HG03439 (cell line): ENCODE results near the gene GRIN1.
A peak's percentile ranks its signal among the peaks of the same experiment; 100 is the strongest.

Experiments used
- ATAC-seq: cut with Tn5 transposase; IDR thresholded peaks from one replicate; pipeline ENCODE4 v1.9.1; 2021; ENCODE audit warnings: mild to moderate bottlenecking, moderate library complexity; ENCODE audit not compliant: unreplicated experiment

The GRIN1 gene

DNA sequence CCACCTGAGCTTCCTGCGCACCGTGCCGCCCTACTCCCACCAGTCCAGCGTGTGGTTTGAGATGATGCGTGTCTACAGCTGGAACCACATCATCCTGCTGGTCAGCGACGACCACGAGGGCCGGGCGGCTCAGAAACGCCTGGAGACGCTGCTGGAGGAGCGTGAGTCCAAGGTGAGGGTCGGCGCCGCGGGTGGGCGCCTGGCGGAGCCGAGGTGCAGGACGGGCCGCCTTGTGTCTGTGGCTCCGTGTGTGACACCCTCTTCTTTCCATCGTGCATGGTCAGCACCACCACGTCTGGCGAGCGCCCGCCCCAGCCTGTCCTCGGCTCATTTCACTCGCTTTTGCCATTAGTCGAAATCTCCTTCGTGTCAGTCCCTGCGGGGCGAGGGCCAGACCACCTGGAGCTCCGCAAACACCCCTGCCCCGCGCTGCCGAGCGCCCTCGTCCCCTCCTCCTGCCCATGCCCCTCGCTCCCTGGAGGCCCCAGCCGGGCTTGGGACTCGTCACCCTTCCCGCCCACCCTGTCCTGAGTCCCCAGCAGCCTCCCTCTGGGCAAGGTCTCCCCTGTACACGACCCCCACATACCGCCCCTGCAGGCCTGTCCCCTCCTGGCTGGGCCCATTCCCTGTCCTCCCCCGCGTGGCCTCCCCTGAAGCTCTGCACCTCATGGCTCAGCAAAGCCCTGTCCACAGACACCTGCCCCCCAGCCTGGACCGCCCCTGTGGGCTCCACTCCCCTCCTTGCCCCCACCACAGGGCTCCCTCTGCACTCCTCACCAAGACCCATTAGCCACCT lies 7.0 kb downstream of the GRIN1 start:
- ATAC-seq, result no peak

DNA sequence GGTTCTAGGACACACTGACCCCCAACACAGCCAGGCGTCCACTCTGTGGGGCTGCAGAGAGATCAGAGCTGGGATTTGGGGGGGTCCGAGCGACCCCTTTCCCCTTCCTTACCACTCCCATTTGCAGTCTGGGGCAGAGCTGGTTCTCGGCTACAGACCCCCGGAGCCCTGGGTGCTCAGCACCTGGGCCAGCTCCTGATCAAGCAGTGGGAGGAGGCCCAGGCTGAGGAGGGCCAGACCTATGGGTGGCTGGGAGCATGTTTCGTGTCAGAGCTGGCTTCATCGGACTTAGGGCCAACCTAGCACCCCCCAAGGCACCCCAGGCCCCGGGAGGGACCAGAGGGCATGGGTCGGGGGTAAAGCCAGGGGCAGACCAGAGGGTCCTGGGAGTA lies 7.6 kb downstream of the GRIN1 start:
- ATAC-seq, result no peak

DNA sequence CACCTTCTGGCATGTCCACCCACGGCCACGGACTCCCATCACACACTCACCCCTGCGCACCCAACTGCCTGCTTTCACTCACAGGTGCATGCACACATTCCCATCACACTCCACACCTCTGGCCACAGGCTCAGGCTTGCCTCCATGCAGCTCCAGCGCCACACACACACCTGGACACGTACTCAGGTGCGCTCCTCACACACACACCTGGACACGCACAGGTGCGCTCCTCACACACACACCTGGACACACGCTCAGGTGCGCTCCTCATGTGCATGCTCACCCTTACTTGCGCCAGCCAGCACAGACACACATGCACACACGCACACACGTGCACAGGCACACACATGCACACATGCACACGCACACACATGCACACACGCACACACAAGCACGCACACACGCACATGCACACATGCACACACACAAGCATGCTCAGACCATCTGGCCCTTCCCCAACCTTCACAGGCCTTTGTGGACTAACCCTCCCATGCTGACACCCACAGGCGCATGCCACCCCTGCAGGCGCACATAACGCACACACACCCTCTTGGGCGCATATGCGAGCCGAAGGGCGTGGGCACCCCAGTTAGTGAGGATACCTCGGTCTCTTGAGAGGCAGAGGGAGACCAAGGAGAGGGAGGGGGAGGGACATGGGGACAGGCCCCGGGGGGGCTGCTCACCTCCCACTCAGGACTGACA lies 8.3 kb downstream of the GRIN1 start:
- ATAC-seq, result no peak

DNA sequence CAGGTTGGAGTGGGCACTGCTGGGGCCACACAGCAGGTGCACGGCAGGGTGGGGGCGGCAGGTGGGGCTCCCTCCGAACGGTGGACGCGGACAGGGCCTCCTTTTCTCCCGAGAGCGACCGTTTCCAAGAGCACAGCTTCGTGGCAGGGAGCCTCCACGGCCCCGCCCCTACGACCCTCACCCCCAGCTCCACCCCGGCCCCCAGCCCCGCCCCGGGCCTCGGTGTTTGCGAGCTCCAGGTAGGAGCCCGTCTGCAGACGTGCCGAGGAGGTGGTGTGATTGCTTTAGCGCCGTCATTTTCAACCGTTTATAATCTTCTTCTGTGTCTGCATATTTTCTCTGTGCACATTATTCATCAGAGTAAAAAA lies 8.8 kb downstream of the GRIN1 start:
- no peak for ATAC-seq

DNA sequence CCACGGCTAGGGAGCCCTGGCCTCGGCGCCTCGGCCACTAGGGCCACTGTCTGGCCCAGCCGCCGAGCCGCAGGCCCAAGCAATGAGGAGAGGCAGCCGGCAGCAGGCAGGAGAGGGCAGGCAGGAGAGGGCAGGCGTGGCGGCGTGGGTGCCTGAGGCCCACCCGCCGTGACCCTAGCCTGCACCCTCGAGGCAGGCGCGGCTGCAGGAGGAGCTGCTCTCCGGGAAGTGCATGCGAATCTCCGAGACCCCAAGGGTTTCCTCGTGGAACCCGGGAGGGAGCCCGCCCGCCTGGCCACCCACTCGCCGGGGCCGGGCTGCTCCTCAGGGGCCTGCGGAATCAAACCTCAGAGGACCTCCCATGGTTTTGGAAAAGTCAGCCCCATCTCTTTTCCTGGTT lies 9.3 kb downstream of the GRIN1 start:
- ATAC-seq, result no peak

DNA sequence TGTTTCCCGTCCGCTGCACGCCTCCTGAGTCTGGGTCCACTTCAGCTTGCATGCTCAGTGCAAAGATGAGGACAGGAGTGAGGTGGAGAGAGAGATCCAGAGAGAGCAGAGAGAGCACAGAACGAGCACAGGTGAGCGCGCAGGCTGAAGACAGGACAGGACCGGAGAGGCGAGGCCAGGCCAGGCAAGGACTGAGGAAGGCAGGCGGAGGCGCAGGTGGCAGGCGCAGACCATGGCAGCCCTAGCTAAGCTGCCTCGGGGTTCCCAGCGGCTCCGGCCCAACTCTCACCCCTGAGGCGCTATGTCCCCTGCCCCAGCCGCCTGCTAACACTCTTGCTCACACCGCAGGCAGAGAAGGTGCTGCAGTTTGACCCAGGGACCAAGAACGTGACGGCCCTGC lies 9.7 kb downstream of the GRIN1 start:
- ATAC-seq, result no peak

DNA sequence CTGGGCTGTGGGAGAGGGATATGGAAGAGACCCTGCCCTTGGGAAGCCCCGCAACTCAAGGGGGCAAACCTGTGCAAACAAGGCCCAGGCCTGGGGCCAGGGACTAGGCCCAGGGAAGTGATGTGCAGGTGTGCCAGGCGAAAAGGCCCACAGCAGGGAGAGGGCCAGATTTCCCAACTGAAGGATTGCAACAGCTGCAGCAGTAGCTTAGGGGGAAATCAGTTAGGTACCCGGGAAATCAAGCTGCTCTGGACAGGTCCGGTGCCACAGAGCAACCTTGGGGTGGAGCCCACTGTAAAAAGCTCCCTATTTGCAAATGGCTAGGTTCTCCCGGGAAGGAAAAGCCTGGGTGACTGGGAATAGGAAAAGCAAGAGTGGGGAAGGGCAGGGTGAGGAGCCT lies 10.4 kb downstream of the GRIN1 start:
- ATAC-seq, result no peak

DNA sequence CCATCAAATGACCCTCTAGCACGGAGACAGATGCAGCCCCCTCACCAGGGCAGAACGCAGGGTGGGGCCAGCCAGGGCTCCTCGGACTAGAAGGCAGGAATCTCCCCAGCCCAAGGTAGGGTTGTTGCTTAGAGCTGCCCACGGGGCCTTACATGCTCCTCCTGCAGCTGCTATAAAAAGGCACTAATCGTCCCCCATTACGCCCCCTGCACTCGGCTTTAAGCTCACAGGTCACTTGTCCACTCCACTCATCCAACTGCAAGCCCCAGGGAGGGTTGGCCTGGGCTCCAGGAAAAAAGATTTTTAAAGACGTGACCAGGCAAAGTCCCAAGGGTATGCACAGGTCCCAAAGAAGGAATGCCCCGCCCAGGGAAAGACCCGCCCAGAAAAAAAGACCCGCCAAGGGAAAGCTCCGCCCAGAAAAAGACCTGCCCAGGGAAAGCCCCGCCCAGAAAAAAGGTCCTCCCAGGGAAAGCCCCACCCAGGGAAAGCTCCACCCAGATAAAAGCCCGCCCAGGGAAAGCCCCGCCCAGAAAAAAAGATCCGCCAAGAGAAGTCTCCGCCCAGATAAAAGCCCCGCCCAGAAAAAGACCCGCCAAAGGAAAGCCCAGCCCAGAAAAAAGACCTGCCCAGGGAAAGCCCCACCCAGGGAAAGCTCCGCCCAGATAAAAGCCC lies 11.1 kb downstream of the GRIN1 start:
- ATAC-seq, result peak; percentile 24

DNA sequence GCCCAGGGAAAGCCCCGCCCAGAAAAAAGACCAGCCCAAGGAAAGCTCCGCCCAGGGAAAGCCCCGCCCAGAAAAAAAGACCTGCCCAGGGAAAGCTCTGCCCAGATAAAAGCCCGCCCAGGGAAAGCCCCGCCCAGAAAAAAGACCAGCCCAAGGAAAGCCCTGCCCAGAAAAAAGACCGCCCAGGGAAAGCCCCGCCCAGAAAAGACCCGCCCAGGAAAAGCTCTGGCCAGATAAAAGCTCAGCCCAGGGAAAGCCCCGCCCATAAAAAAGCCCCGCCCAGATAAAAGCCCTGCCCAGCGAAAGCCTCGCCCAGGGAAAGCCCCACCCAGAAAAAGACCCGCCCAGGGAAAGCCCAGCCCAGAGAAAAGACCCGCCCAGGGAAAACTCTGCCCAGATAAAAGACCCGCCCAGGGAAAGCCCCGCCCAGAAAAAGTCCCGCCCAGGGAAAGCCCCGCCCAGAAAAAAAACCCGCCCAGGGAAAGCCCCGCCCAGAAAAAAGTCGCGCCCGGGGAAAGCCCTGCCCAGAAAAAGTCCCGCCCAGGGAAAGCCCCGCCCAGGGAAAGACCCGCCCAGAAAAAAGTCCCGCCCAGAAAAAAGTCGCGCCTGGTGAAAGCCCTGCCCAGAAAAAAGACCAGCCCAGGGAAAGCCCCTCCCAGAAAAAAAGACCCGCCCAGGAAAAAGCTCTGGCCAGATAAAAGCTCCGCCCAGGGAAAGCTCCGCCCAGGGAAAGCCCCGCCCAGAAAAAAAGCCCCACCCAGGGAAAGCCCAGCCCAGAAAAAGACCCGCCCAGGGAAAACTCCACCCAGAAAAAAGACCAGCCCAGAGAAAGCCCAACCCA lies 11.9 kb downstream of the GRIN1 start:
- ATAC-seq, result peak; percentile 40

DNA sequence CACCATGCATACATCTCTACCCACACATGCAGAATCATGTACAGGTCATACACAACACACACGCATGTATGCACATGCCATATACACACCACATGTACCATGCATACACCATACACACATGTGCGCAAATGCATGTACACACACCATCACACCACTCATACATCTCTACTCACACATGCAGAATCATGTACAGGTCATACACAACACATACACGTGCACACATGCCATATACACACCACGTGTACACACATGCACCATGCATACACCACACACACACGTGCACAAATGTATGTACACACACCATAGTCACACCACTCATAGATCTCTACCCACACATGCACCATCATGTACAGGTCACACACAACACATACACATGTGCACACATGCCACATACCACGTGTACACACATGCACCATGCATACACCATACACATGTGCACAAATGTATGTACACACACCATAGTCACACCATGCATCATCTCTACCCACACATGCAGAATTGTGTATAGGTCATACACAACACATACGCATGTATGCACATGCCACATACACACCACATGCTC lies 14.0 kb downstream of the GRIN1 start:
- no peak for ATAC-seq

DNA sequence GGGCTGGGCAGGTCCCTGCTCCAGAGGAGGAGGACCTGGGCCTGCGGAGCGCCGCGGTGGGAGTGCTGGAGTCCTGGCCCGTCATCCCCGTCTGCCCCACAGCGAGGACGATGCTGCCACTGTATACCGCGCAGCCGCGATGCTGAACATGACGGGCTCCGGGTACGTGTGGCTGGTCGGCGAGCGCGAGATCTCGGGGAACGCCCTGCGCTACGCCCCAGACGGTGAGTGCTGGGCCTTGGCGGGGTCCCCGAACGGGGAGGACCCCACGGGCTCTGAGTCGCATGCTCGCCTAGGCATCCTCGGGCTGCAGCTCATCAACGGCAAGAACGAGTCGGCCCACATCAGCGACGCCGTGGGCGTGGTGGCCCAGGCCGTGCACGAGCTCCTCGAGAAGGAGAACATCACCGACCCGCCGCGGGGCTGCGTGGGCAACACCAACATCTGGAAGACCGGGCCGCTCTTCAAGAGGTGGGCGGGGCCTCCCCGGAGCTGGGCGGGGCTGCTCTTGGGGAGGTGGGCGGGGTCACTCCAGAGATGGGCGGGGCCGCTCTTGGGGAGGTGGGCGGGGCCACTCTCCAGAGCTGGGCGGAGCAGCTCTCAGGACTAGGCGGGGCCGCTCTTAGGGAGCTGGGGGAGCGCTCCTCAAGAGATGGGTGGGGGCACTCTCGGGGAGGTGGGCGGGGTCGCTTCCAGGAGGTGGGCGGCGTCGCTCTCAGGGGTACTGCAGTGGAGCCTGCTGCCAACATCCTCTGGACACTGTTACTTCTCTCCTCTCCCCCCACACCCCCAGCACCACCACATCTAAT lies 17.8 kb downstream of the GRIN1 start:
- no peak for ATAC-seq

DNA sequence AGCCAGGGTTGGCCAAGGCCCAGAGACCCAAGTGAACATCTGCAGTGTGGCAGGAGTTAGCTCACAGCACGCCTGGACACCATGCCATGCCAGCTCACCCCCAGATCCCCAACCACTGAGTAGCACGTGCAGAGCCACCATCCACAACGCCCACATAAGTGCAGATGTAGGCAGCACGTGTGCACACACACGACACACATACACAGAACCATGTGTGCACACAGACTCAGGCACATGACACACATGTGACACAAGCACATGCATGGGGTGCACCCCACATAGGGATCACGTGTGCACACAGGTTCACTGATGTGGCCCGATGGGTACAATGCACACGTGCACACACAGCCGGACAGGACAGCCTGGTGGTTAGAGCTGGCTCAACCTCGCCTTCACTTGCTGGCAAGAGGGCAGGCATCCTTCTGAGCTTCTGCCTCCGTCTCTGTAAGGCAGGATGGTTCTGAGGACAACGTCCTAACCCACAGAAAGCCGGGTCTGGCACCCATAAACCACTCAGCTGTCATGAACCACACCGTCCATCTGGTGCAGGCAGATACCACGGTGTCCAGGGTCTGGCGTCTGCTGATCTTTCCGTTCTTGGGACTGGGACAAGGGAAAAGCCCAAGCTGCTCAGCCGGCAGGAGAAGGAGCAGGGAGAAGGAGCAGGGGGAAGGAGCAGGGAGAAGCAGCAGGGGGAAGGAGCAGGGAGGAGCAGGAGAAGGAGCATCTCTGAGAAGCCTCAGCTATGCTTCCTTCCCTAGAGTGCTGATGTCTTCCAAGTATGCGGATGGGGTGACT lies 18.9 kb downstream of the GRIN1 start:
- no peak for ATAC-seq

DNA sequence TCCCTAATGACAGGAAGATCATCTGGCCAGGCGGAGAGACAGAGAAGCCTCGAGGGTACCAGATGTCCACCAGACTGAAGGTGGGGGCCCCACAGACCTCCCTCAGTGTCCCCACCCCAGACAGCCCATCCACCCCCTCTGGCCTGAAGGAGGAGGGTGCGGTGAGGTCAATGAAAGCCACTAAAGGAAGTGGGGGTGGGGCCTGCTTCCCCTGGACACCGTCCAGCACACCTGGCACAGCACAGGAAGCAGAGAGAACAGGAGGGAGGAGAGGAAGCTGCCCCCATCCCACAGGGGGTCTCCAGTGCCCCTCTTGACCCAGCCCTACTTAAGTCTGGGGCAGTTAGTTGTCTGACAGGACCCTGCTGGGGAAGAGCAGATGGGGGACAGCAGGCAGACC lies 19.7 kb downstream of the GRIN1 start:
- ATAC-seq, result no peak

DNA sequence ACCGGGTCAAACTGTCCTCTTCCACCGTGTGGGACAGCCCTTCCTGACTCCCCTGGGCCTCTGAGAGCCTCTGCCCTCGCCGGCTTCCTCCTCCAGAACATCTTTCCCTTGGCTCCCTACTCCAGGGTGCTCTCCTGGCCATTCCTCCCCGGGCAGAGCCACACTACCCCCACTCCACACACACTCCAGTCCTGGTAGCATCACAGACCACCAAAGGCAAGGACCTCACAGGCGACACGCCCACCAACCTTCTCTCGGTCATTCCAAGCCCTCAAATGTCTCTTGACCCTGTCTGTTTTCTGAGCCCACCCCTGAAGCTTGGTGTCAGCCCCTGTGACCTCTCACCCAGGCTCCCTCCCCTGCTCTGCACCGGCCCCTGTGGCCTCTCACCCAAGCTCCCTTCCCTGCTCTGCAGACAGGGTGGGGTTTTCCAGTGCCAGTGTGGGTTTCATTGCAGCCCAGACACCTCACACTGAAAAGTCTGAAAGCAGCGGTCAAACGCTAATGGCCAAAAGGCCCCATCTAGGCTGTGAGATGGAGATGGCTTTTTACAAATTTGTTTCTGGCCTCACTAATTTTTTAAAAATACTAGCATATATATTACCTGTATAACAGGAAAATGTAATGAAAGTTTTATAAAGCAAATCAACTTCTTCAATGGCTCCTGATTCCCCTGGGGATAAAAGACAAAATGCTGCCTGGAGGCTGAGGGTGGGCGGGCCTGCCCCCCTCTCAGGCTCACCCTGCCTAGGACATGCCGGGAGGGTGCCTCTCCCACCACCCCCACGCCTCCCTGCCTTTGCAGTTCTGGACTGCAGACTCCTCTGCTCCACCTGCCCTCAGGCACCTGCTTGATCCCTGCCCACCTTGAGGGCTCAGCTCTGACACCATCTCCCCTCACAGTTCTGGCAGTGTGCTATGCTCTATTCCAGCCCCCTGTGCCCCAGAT lies 20.4 kb downstream of the GRIN1 start:
- ATAC-seq, result no peak

DNA sequence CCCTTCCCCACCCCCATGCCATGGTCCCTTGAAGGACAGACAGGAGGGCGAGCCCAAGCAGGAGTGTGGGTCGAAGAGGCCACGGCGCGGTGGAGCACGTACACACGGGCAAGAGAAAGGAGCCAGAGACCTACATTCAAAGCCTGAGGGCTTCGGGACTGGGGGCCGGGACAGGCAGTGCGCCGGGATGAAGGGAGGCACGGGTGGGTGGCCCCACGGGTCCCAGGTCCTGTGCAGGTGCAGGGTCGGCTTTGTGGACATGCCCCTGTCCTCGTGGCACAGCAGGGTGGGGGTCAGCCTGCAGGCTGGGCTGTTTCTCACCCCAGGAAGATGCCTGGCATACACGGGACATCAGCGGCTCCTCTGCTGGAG lies 21.1 kb downstream of the GRIN1 start:
- ATAC-seq, result no peak

DNA sequence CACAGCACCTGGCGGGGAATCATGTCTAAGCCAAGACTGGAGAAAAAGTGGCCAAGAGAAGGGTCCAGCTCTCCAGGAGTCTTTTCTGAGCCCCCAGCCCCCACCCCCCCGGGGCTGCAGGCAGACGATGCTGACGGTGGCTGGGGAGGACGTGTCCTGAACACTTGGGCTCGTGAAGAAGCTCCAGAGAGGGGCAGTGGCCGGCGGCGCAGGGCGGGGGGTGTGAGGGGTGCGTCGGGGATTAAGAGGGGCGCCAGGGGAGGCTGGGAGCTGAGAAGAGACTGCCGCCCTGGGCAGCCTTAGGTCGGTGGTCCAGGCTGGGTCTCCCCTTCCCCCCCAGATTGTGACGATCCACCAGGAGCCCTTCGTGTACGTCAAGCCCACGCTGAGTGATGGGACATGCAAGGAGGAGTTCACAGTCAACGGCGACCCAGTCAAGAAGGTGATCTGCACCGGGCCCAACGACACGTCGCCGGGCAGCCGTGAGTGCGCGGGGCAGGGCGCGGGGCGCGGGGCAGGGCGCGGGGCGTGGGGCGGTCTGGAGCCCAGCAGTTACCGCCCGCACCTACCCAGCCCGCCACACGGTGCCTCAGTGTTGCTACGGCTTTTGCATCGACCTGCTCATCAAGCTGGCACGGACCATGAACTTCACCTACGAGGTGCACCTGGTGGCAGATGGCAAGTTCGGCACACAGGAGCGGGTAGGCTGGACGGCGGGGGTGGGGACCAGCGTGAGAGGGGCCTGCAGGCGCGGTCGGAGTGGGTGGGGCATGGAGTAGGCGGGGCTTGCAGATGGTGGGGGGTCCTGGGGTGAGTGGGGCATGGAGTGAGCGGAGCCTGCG lies 22.0 kb downstream of the GRIN1 start:
- no peak for ATAC-seq
